IMR-90 (cell line): ENCODE data around the gene PLEKHG5. TPM values are rescaled to one million over a fixed set of nuclear protein-coding genes. Genes with fewer than 3 reads are reported as not detected.

Experiments
- ATAC-seq: fragments of 200-7000 bp; cut with Tn5 transposase; 2 replicates; pipeline ENCODE4 v1.9.1; 2020; ENCODE audit warnings: low read depth, mild to moderate bottlenecking, moderate library complexity
- BruUV-seq: library from RNA; stranded (reverse); fragments of 400-500 nt; replicated peaks from 2 replicates; lab custom pipeline; 2021; lab: Mats Ljungman, UMichigan
- CTCF ChIA-PET: fragments of 300-600 bp; formaldehyde crosslinking; extraction: SDS; loops from one replicate; lab custom pipeline; 2021; ENCODE audit warnings: antibody characterized with exemption; lab: Yijun Ruan, JAX
- POLR2A ChIA-PET: fragments of 300-600 bp; sonication (Branson Sonifier 250); formaldehyde crosslinking; loops from one replicate; lab custom pipeline; 2022; ENCODE audit warnings: antibody characterized with exemption; ENCODE audit not compliant: unreplicated experiment; lab: Charles Lee
- DNase-seq: peaks from one replicate; pipeline ENCODE4 v3.0.0; 2013
- H2AFZ ChIP-seq: replicated peaks from 2 replicates; pipeline ENCODE3; 2013; ENCODE audit warnings: low read length, mild to moderate bottlenecking; ENCODE audit not compliant: poor library complexity
- H2AK5ac ChIP-seq: 2 replicates; pipeline ENCODE4 v1.6.1; 2013; ENCODE audit warnings: low read depth, low read length, inconsistent platforms
- H2AK9ac ChIP-seq: replicated peaks from 2 replicates; pipeline ENCODE3; 2013; ENCODE audit warnings: mild to moderate bottlenecking, low read depth, low read length, moderate library complexity; ENCODE audit not compliant: poor library complexity
- H2BK120ac ChIP-seq: 2 replicates; pipeline ENCODE4 v1.6.1; 2013; ENCODE audit warnings: low read depth, low read length, inconsistent platforms
- H2BK15ac ChIP-seq: 3 replicates; pipeline ENCODE4 v1.6.1; 2013; ENCODE audit warnings: low read depth, low read length, inconsistent platforms
- H2BK20ac ChIP-seq: 2 replicates; pipeline ENCODE4 v1.6.1; 2013; ENCODE audit warnings: low read depth, mild to moderate bottlenecking, inconsistent platforms, low read length, moderate library complexity
- H2BK5ac ChIP-seq: 2 replicates; pipeline ENCODE4 v1.6.1; 2013; ENCODE audit warnings: mild to moderate bottlenecking, low read depth, low read length, inconsistent platforms; ENCODE audit not compliant: poor library complexity, severe bottlenecking
- H3K14ac ChIP-seq: replicated peaks from 2 replicates; pipeline ENCODE4 v1.6.1; 2013; ENCODE audit warnings: low read depth, low read length, inconsistent platforms
- H3K18ac ChIP-seq: 2 replicates; pipeline ENCODE4 v1.6.1; 2013; ENCODE audit warnings: low read depth, low read length, control low read depth
- H3K23ac ChIP-seq: 2 replicates; pipeline ENCODE4 v1.6.1; 2013; ENCODE audit warnings: low read depth, low read length, inconsistent platforms
- H3K27ac ChIP-seq: 2 replicates; pipeline ENCODE4 v1.5.1; 2013; ENCODE audit warnings: mild to moderate bottlenecking, control low read depth, low read length; ENCODE audit not compliant: insufficient read depth
- H3K27me3 ChIP-seq: 2 replicates; pipeline ENCODE4 v1.6.1; 2013; ENCODE audit warnings: low read length; ENCODE audit not compliant: control insufficient read depth, insufficient read depth
- H3K36me3 ChIP-seq: 2 replicates; pipeline ENCODE4 v1.6.1; 2013; ENCODE audit warnings: low read length, mixed read lengths; ENCODE audit not compliant: control insufficient read depth, insufficient read depth
- H3K4ac ChIP-seq: 2 replicates; pipeline ENCODE4 v1.6.1; 2013; ENCODE audit warnings: low read depth, low read length, inconsistent platforms
- H3K4me1 ChIP-seq: 2 replicates; pipeline ENCODE4 v1.6.1; 2013; ENCODE audit warnings: low read length, mixed read lengths; ENCODE audit not compliant: control insufficient read depth, insufficient read depth
- H3K4me2 ChIP-seq: 2 replicates; pipeline ENCODE4 v1.6.1; 2013; ENCODE audit warnings: low read depth, mild to moderate bottlenecking, control low read depth, low read length, moderate library complexity
- H3K4me3 ChIP-seq: 2 replicates; pipeline ENCODE4 v1.5.1; 2013; ENCODE audit warnings: low read depth, mild to moderate bottlenecking, control low read depth, low read length, moderate library complexity; ENCODE audit not compliant: insufficient read depth
- H3K56ac ChIP-seq: 2 replicates; pipeline ENCODE4 v1.6.1; 2013; ENCODE audit warnings: low read length, inconsistent platforms; ENCODE audit not compliant: insufficient read depth; ENCODE audit errors: extremely low read depth
- H3K79me1 ChIP-seq, 2 experiments: 2 replicates each; pipeline ENCODE4 v1.6.1; 2013; ENCODE audit warnings: low read length in 2 of 2, inconsistent platforms in 1 of 2, low read depth in 1 of 2
- H3K9ac ChIP-seq: 2 replicates; pipeline ENCODE4 v1.6.1; 2013; ENCODE audit warnings: low read depth, low read length, control low read depth
- H3K9me1 ChIP-seq: 2 replicates; pipeline ENCODE4 v1.6.1; 2013; ENCODE audit warnings: low read length, inconsistent platforms; ENCODE audit not compliant: insufficient read depth
- H3K9me3 ChIP-seq: 2 replicates; pipeline ENCODE4 v1.6.1; 2013; ENCODE audit warnings: low read length; ENCODE audit not compliant: control insufficient read depth, insufficient read depth
- H4K20me1 ChIP-seq: 2 replicates; pipeline ENCODE4 v1.6.1; 2013; ENCODE audit warnings: low read length, inconsistent platforms; ENCODE audit not compliant: insufficient read depth
- H4K5ac ChIP-seq: 2 replicates; pipeline ENCODE4 v1.6.1; 2013; ENCODE audit warnings: mild to moderate bottlenecking, low read depth, low read length, control low read depth
- H4K8ac ChIP-seq, 2 experiments: 2 replicates each; pipeline ENCODE4 v1.6.1; 2013; ENCODE audit warnings: low read depth in 2 of 2, low read length in 2 of 2, control low read depth in 1 of 2, inconsistent platforms in 1 of 2
- H4K91ac ChIP-seq: 2 replicates; pipeline ENCODE4 v1.6.1; 2013; ENCODE audit warnings: low read depth, low read length, inconsistent platforms; ENCODE audit not compliant: insufficient read depth
- BHLHE40 ChIP-seq: fragments of 150-350 bp; IDR thresholded peaks from 2 replicates; pipeline ENCODE4 v1.6.1; 2016; ENCODE audit warnings: mild to moderate bottlenecking, low read depth, low read length
- CEBPB ChIP-seq: IDR thresholded peaks from 2 replicates; pipeline ENCODE4 v1.6.1; 2012; ENCODE audit warnings: low read depth, low read length, improper control_type of control experiment
- CTCF ChIP-seq: conservative IDR thresholded peaks from 2 replicates; pipeline ENCODE4 v1.5.1; 2012; ENCODE audit warnings: mild to moderate bottlenecking, low read depth, low read length, improper control_type of control experiment
- FOS ChIP-seq: fragments of 150-350 bp; IDR thresholded peaks from 2 replicates; pipeline ENCODE4 v1.6.1; 2016; ENCODE audit warnings: low read depth, low read length
- MAFK ChIP-seq: IDR thresholded peaks from 2 replicates; pipeline ENCODE4 v1.6.1; 2012; ENCODE audit warnings: low read depth, low read length, improper control_type of control experiment
- MAZ ChIP-seq: IDR thresholded peaks from 2 replicates; pipeline ENCODE4 v1.6.1; 2012; ENCODE audit warnings: low read depth, mild to moderate bottlenecking, low read length, improper control_type of control experiment, moderate library complexity, borderline replicate concordance
- MXI1 ChIP-seq: IDR thresholded peaks from 2 replicates; pipeline ENCODE4 v1.6.1; 2012; ENCODE audit warnings: low read depth, mild to moderate bottlenecking, low read length, moderate library complexity, borderline replicate concordance
- NFE2L2 ChIP-seq: fragments of 150-350 bp; IDR thresholded peaks from 2 replicates; pipeline ENCODE4 v1.6.1; 2016; ENCODE audit warnings: low read depth, mild to moderate bottlenecking, low read length
- POLR2A ChIP-seq: IDR thresholded peaks from 2 replicates; pipeline ENCODE4 v1.6.1; 2012; ENCODE audit warnings: mild to moderate bottlenecking, low read depth, low read length
- RAD21 ChIP-seq: IDR thresholded peaks from 2 replicates; pipeline ENCODE4 v1.6.1; 2012; ENCODE audit warnings: low read length, improper control_type of control experiment
- RCOR1 ChIP-seq: IDR thresholded peaks from 2 replicates; pipeline ENCODE4 v1.6.1; 2012; ENCODE audit warnings: mild to moderate bottlenecking, low read length, improper control_type of control experiment; ENCODE audit not compliant: insufficient replicate concordance
- RFX5 ChIP-seq: IDR thresholded peaks from 2 replicates; pipeline ENCODE4 v1.8.0; 2012; ENCODE audit warnings: low read depth, mild to moderate bottlenecking, low read length, moderate library complexity
- SMC3 ChIP-seq: fragments of 150-350 bp; IDR thresholded peaks from 2 replicates; pipeline ENCODE4 v1.6.1; 2016; ENCODE audit warnings: low read depth, mild to moderate bottlenecking, antibody characterized with exemption, low read length, moderate library complexity
- WGBS, 2 experiments: methylation state at CpG; one replicate each; pipeline versions ENCODE4 v1.1.5 to v1.1.7; 2013; ENCODE audit warnings: missing lambda C conversion rate in 2 of 2; ENCODE audit not compliant: insufficient read length in 1 of 2; ENCODE audit errors: extremely low coverage in 2 of 2; 5-methylcytosine and 5-hydroxymethylcytosine counted together
- dilution Hi-C: fragments of 300-500 bp; cut with HindIII; formaldehyde crosslinking; loops from one replicate; pipeline ENCODE4 v1.14.3; 2018; ENCODE audit warnings: low sequenced_read_pairs; ENCODE audit not compliant: unreplicated experiment
- in situ Hi-C: fragments of 300-500 bp; cut with MboI; formaldehyde crosslinking; loops from 3 replicates; pipeline ENCODE4 v1.14.3; 2019; ENCODE audit warnings: low sequenced_read_pairs, inconsistent platforms, mixed read lengths
- intact Hi-C: fragments of 100-400 bp; cut with micrococcal nuclease; formaldehyde crosslinking; loops from 2 replicates; pipeline ENCODE4 v1.10.0; 2022
- polyA plus RNA-seq, 3 experiments: library from polyadenylated mRNA; depleted of rRNA; stranded (reverse); fragments of >200 nt; gene quantifications; 2 replicates each; pipeline ENCODE4 v1.2.3, GENCODE V29; 2012; ENCODE audit warnings: low replicate concordance in 1 of 3
- total RNA-seq: library from RNA; depleted of rRNA; stranded (reverse); fragments of >200 nt; gene quantifications from 2 replicates; pipeline ENCODE4 v1.2.3, GENCODE V29; 2012
- TF ChIP-seq, protein P1 (sequence below): fragments of 150-350 bp; IDR thresholded peaks from 2 replicates; pipeline ENCODE4 v1.6.1; 2016; ENCODE audit warnings: low read depth, mild to moderate bottlenecking, low read length, moderate library complexity, borderline replicate concordance

PLEKHG5 gene
- total and polyA plus RNA-seq, 2 of the 4 experiments (the other 2 are of a cell fraction) = 4.8 to 11.6 TPM

GRCh38 chr1:6508154-6508815 lies 16.8 kb upstream of the PLEKHG5 start:
- Histone ChIP-seq H3K79me1 (no peaks in the 10 kb centered on the region), H3K27ac (no peak overlapping the region), H2AK9ac (peak overlapping the region; percentile 16), H2BK120ac (no peak overlapping the region), H2BK20ac (no peak overlapping the region), H3K9me1 (no peaks in the 10 kb centered on the region), H4K91ac (no peak overlapping the region), H3K14ac (no peak overlapping the region), H2BK5ac (no peak overlapping the region), H3K56ac (no peak overlapping the region), H3K4ac (no peak overlapping the region), H3K9ac (no peak overlapping the region), H2AK5ac (no peak overlapping the region), H3K18ac (no peak overlapping the region), H4K8ac (no peak overlapping the region), H3K27me3 (peaks cover 4% of the 10 kb centered on the region; the same call in 1 of the 2 replicates), H3K4me3 (no peak overlapping the region), H2AFZ (peak overlapping the region; percentile 41), H3K23ac (no peak overlapping the region), H3K4me1 (no peaks in the 10 kb centered on the region), H2BK15ac (no peak overlapping the region), H4K20me1 (no peaks in the 10 kb centered on the region), H3K4me2 (no peak overlapping the region), H3K9me3 (no peaks in the 10 kb centered on the region), H3K36me3 (no peaks in the 10 kb centered on the region), H4K5ac (no peak overlapping the region)
- DNase-seq (no peak), ATAC-seq (no peak)
- CTCF ChIA-PET = no interaction called here
- 81% methylated on average over 6 of the region's 18 CpGs; no CpG with 5 or more reads in 1 of the 2 experiments for WGBS, 2 experiments
- dilution Hi-C loops (no loop called here), in situ Hi-C loops (no loop called here), intact Hi-C loops (no loop called here)
- POLR2A ChIA-PET = no interaction called here
- TF ChIP-seq MAZ = no peak
- TF ChIP-seq FOS = no peak
- no peak for TF ChIP-seq POLR2A
- no peak for TF ChIP-seq RFX5
- TF ChIP-seq RAD21 = no peak
- no peak for TF ChIP-seq CTCF
- TF ChIP-seq MAFK = no peak
- TF ChIP-seq MXI1 = no peak
- TF ChIP-seq BHLHE40 = no peak
- TF ChIP-seq, protein P1, sequence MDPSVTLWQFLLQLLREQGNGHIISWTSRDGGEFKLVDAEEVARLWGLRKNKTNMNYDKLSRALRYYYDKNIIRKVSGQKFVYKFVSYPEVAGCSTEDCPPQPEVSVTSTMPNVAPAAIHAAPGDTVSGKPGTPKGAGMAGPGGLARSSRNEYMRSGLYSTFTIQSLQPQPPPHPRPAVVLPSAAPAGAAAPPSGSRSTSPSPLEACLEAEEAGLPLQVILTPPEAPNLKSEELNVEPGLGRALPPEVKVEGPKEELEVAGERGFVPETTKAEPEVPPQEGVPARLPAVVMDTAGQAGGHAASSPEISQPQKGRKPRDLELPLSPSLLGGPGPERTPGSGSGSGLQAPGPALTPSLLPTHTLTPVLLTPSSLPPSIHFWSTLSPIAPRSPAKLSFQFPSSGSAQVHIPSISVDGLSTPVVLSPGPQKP = no peak
- no peak for TF ChIP-seq RCOR1
- no peak for TF ChIP-seq SMC3
- no peak for TF ChIP-seq CEBPB
- no peak for TF ChIP-seq NFE2L2
- BruUV-seq = no TSS peak
